ENCODE data around the gene KRT5.

KRT5 gene

DNA sequence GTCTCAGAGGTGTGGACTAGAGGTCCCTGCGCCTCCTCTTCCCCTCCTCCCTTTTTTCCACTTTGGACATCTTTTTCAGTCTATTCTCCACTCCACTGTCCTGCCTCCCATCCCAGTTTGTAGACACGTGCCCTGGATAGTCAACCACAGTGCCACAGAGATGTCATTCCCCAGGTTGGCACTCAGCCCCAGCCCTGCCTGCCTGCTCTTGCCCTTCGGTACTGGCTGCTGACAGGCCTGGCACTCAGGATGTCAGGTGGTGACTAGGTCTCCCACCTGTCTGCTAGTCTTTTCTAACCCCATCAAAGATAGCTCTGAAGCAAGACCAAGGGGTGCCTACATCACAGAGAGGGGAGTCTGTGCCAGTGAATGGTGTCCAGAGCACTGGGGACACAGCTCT lies 16.9 kb upstream of the KRT5 start:
- DNase-seq (ENCODE audit: low read depth): no peak

- no peak for DNase-seq (ENCODE audit: low read depth)
Observed at GRCh38 chr12:52535574-52535973, 15.4 kb upstream of the KRT5 start.

DNA sequence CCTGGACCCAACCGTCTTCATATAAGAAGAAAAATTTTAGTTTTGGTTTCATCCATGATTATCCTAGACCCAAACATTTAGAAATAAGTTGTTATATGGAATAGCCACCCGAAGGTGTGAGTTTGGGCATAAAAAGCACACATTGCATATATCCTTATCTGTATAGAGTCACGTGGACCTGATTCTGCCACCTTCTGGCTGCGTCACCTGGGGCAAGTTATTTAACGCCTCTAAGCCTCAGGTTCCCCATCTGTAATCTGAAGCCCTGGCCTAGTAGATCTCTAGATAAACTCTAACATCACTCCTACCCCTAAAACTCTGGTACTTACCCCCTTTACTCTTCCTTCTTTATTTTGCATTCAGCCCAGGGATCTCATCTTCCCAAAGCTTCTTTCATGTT lies 14.3 kb upstream of the KRT5 start:
- no peak for DNase-seq (ENCODE audit: low read depth)

GRCh38 chr12:52533686-52534470 lies 13.7 kb upstream of the KRT5 start:
- DNase-seq (ENCODE audit: low read depth): no peak

- no peak for DNase-seq (ENCODE audit: low read depth)
Observed at GRCh38 chr12:52532636-52533035, 12.4 kb upstream of the KRT5 start.

DNA sequence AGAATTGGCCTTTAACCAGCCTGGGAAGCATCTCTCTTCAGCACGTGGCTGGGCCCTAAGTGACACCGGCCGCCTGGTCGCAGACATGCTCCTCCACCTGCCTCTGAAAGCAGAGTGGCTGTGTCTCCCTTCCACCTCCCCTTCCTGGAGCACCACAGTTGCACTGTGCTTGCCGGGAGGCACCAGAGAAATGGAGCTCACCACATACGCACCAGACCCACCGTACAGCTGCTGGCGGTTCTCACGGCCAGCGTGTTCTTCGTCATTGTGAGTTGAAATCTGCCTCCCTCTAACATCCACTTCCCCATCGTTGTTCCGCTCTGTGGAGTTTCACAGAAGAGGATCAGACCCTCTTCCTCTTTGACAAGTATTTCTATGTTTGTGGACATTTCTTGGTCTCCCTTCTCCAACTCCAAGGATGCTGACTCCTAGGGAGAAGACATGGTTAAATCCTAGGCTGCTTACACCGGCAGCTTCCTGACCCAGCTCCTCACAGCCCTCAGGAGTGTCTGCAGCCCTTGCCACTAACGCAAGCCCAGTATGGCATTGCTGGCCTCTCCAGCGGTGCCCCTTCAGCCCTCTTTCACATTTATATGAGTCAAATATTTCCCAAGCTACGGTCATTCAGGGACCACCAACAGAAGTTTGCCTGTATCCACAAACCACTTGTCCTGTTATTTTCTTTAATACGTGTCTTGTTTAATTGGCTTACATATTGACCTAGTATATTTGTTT lies 11.5 kb upstream of the KRT5 start:
- no peak for DNase-seq (ENCODE audit: low read depth)

DNA sequence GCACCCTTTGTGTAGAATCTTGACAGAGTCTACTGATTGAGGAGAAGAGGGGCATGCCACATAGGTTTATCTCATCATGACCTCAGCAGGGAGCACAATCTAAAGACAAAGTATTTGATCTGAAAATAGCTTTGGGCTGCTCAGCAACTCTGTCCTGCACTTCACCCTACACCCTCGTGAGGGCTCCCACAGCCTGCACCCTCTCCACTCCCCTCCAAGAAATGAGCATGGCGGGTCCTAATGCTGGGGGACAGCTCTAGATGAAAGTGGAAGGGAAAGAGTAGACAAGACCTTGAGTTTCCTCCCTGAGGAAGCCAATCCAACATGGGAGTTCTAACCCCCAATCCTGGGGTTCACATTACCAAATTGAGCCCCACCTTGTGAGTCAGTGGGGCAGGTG lies 10.7 kb upstream of the KRT5 start:
- no peak for DNase-seq (ENCODE audit: low read depth)

- DNase-seq (ENCODE audit: low read depth): no peak
Observed at GRCh38 chr12:52530366-52530765, 10.2 kb upstream of the KRT5 start.

GRCh38 chr12:52529846-52530245 lies 9.7 kb upstream of the KRT5 start:
- no peak for DNase-seq (ENCODE audit: low read depth)

- no peak for DNase-seq (ENCODE audit: low read depth)
Observed at GRCh38 chr12:52529417-52529816, 9.2 kb upstream of the KRT5 start.

GRCh38 chr12:52528641-52529143 lies 8.5 kb upstream of the KRT5 start:
- no peak for DNase-seq (ENCODE audit: low read depth)

- no peak for DNase-seq (ENCODE audit: low read depth)
Observed at GRCh38 chr12:52527121-52527800, 7.1 kb upstream of the KRT5 start.

DNA sequence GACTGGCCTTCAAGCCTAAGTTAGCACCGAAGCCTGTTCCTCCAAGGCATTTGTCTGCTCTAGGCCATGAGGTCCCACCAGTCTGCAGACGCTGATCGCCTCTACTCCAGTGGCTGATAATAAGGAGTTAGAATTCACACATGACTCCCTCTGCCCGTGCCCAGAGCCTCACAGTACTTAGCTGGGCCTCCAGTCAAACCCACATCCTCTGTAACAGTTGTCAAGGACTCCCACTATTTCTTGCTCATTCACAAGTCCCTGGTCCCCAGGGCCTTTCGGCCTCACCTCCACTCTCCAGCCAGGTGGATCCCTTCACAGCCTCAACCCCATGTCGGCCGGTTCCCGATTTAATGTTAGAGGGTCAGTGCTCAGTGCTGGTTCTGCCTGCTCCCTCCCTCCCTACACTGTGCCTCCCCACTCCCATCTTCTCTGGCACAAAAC lies 6.3 kb upstream of the KRT5 start:
- DNase-seq (ENCODE audit: low read depth): no peak

GRCh38 chr12:52525661-52526499 lies 5.7 kb upstream of the KRT5 start:
- no peak for DNase-seq (ENCODE audit: low read depth)

- DNase-seq (ENCODE audit: low read depth): no peak
Observed at GRCh38 chr12:52524898-52525591, 4.9 kb upstream of the KRT5 start.

DNA sequence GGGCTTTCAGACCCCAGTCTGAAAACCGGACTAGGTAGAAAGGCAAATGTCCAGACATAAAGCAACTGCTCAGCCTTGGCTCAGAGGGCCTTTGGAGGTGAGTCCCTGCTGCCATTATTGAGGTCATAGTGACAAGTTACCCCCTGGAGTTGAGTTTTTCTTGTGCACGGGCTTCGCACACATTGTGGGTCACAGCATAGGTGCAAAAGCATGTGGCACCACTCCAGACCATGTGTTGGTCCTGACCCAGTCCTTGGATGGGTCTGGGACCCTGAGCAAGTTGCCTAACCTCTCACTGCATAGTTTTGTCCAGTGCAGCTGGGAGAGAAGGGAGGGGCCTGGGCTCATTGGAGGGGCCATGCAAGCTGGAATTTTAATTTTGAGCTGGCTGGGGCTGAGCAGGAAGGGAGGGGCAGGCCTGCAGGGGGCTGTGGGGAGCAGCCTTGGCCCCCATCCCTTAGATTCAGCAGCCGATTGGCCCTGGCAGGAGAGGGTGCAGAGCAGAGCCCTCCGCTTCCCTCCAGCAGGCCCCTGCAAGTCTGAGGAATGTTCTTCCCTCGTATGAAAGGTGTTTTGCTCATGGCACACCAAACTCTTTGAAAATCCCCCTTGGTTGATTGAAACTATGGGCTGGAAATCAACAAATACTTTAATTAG lies 4.2 kb upstream of the KRT5 start:
- DNase-seq (ENCODE audit: low read depth): no peak

DNA sequence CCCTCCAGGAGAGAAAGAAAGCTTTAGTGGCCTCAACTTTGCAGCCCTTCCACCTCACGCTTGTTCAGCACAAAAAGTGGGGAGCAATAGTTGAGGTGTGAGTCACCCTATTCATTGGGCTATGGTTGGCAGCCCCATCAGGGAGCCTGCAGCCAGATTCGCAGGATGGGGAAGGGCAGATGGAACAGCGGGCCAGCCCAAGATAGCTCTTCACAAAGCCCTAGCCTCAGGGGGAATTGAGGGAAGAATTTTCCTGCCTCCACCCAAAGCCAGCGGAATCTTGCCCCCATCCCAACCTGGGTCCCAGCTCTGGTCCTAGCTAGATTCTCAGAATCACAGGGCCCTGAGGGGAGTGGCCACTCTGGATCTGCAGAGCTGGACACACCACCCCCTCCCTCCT lies 3.6 kb upstream of the KRT5 start:
- DNase-seq (ENCODE audit: low read depth): no peak

GRCh38 chr12:52522346-52523011 lies 2.3 kb upstream of the KRT5 start:
- DNase-seq (ENCODE audit: low read depth): no peak

DNA sequence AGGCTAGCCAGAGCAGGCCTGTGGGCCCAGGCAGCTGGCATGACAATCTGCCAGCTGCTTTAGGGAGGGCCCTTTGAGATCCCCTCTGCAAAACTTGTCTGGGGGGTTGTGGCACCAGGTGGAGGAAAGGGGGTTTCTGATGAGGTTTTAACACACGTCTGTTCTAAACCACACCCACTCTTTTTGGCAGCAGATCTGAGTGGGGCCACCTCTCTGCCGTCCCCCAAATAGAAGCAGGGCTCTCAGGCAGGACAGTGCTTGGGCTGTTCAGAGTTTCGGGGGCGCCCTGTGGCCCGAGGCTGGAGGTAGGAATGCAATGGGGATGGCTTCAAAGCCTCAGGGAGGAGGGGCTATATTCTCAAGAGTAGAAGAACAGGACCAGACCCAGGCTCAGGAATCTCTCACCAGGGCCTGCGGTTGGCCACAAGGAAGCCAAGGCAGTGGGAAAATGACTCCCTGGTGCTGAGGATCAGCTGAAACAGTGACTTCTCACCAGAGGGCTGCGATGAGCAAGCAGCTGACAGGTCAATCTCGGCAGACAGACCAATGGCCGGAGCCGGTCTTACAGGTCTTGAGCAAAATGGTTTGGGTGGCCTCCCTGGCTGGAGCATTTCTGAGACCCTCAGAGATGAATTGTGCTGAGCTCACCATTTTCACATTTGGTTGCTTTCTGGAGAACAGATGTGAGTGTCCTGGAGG lies 1.5 kb upstream of the KRT5 start:
- DNase-seq (ENCODE audit: low read depth): no peak

- no peak for DNase-seq (ENCODE audit: low read depth)
Observed at GRCh38 chr12:52521175-52521567, 977 bp upstream of the KRT5 start.

All from stimulated activated CD8-positive, alpha-beta memory T cell treated with anti-CD3 and anti-CD28 coated beads, Interleukin-7, amount 100 ng/mL, for 24 hours (primary cell).